Measurements from ENCODE around the gene SORBS2.

DNA sequence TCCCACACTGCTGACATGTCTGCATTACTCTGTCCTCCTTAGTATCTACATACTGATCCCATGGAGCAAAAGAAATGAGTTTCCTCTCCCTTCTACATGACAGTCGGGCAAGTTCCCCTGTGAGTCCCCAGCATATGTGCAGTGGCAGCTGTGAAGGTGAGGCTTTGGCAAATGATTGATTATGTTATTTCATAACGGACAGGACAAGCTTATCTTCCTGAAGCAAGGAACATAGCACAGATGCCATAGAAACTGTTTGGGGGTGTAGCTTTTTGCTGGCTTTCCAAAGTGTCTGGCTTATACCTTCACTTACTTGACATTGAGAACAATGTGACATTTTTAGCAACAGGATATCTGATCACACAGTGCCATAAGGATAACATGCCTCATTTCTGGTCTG lies 139.8 kb downstream of the SORBS2 start:
- TF ChIP-seq, protein P1, sequence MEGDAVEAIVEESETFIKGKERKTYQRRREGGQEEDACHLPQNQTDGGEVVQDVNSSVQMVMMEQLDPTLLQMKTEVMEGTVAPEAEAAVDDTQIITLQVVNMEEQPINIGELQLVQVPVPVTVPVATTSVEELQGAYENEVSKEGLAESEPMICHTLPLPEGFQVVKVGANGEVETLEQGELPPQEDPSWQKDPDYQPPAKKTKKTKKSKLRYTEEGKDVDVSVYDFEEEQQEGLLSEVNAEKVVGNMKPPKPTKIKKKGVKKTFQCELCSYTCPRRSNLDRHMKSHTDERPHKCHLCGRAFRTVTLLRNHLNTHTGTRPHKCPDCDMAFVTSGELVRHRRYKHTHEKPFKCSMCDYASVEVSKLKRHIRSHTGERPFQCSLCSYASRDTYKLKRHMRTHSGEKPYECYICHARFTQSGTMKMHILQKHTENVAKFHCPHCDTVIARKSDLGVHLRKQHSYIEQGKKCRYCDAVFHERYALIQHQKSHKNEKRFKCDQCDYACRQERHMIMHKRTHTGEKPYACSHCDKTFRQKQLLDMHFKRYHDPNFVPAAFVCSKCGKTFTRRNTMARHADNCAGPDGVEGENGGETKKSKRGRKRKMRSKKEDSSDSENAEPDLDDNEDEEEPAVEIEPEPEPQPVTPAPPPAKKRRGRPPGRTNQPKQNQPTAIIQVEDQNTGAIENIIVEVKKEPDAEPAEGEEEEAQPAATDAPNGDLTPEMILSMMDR (IDR thresholded peaks at IDR 0.05), result no peak
- no peak for TF ChIP-seq POLR2A (IDR thresholded peaks at IDR 0.05)

Measured in uterus (tissue), 2 donors.